ENCODE data around the gene USP54.
A peak's percentile ranks its signal among the peaks of the same experiment; 100 is the strongest.

Gene USP54

GRCh38 chr10:73495226-73495883, 95.8 kb downstream of the USP54 start (continued):
- TF ChIP-seq ZNF658 (tag by site-specific recombination; IDR thresholded peaks at IDR 0.05), result no peak
- TF ChIP-seq ZNF626 (tag by site-specific recombination; IDR thresholded peaks at IDR 0.05), result no peak
- TF ChIP-seq ZNF707 (tag by site-specific recombination; IDR thresholded peaks at IDR 0.05), result no peak
- TF ChIP-seq, protein P1, sequence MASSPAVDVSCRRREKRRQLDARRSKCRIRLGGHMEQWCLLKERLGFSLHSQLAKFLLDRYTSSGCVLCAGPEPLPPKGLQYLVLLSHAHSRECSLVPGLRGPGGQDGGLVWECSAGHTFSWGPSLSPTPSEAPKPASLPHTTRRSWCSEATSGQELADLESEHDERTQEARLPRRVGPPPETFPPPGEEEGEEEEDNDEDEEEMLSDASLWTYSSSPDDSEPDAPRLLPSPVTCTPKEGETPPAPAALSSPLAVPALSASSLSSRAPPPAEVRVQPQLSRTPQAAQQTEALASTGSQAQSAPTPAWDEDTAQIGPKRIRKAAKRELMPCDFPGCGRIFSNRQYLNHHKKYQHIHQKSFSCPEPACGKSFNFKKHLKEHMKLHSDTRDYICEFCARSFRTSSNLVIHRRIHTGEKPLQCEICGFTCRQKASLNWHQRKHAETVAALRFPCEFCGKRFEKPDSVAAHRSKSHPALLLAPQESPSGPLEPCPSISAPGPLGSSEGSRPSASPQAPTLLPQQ (tag by site-specific recombination; IDR thresholded peaks at IDR 0.05), result peak; percentile 88; the same call in 1 of the 2 replicates
- TF ChIP-seq, protein P2, sequence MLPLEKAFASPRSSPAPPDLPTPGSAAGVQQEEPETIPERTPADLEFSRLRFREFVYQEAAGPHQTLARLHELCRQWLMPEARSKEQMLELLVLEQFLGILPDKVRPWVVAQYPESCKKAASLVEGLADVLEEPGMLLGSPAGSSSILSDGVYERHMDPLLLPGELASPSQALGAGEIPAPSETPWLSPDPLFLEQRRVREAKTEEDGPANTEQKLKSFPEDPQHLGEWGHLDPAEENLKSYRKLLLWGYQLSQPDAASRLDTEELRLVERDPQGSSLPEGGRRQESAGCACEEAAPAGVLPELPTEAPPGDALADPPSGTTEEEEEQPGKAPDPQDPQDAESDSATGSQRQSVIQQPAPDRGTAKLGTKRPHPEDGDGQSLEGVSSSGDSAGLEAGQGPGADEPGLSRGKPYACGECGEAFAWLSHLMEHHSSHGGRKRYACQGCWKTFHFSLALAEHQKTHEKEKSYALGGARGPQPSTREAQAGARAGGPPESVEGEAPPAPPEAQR (tag by site-specific recombination; IDR thresholded peaks at IDR 0.05), result no peak
- no peak for TF ChIP-seq ZNF274 (IDR thresholded peaks at IDR 0.05; ENCODE audit: low read length)
- no peak for TF ChIP-seq ZNF274 (tag by site-specific recombination; IDR thresholded peaks at IDR 0.05; ENCODE audit: borderline replicate concordance)
- no peak for TF ChIP-seq ZNF140 (tag by site-specific recombination; IDR thresholded peaks at IDR 0.05)
- TF ChIP-seq GLIS2 (tag by site-specific recombination; IDR thresholded peaks at IDR 0.05), result peak; percentile 97
- TF ChIP-seq, protein P3, sequence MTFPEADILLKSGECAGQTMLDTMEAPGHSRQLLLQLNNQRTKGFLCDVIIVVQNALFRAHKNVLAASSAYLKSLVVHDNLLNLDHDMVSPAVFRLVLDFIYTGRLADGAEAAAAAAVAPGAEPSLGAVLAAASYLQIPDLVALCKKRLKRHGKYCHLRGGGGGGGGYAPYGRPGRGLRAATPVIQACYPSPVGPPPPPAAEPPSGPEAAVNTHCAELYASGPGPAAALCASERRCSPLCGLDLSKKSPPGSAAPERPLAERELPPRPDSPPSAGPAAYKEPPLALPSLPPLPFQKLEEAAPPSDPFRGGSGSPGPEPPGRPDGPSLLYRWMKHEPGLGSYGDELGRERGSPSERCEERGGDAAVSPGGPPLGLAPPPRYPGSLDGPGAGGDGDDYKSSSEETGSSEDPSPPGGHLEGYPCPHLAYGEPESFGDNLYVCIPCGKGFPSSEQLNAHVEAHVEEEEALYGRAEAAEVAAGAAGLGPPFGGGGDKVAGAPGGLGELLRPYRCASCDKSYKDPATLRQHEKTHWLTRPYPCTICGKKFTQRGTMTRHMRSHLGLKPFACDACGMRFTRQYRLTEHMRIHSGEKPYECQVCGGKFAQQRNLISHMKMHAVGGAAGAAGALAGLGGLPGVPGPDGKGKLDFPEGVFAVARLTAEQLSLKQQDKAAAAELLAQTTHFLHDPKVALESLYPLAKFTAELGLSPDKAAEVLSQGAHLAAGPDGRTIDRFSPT (tag by site-specific recombination; IDR thresholded peaks at IDR 0.05), result peak; percentile 62; the same call in 1 of the 2 replicates
- TF ChIP-seq, protein P4, sequence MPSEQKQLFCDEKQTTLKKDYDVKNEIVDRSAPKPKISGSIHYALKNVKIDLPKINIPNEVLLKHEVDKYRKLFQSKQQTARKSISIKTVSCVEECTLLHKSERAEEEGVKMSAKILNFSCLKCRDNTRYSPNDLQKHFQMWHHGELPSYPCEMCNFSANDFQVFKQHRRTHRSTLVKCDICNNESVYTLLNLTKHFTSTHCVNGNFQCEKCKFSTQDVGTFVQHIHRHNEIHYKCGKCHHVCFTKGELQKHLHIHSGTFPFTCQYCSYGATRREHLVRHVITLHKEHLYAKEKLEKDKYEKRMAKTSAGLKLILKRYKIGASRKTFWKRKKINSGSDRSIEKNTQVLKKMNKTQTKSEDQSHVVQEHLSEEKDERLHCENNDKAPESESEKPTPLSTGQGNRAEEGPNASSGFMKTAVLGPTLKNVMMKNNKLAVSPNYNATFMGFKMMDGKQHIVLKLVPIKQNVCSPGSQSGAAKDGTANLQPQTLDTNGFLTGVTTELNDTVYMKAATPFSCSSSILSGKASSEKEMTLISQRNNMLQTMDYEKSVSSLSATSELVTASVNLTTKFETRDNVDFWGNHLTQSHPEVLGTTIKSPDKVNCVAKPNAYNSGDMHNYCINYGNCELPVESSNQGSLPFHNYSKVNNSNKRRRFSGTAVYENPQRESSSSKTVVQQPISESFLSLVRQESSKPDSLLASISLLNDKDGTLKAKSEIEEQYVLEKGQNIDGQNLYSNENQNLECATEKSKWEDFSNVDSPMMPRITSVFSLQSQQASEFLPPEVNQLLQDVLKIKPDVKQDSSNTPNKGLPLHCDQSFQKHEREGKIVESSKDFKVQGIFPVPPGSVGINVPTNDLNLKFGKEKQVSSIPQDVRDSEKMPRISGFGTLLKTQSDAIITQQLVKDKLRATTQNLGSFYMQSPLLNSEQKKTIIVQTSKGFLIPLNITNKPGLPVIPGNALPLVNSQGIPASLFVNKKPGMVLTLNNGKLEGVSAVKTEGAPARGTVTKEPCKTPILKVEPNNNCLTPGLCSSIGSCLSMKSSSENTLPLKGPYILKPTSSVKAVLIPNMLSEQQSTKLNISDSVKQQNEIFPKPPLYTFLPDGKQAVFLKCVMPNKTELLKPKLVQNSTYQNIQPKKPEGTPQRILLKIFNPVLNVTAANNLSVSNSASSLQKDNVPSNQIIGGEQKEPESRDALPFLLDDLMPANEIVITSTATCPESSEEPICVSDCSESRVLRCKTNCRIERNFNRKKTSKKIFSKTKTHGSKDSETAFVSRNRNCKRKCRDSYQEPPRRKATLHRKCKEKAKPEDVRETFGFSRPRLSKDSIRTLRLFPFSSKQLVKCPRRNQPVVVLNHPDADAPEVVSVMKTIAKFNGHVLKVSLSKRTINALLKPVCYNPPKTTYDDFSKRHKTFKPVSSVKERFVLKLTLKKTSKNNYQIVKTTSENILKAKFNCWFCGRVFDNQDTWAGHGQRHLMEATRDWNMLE (tag by site-specific recombination; conservative IDR thresholded peaks at IDR 0.05; ENCODE audit: low read depth), result no peak
- TF ChIP-seq ZNF24 (tag by site-specific recombination; IDR thresholded peaks at IDR 0.05), result peak; percentile 54; the same call in 1 of the 2 replicates
- TF ChIP-seq ZNF544 (tag by site-specific recombination; IDR thresholded peaks at IDR 0.05), result no peak
- no peak for TF ChIP-seq PRDM4 (tag by site-specific recombination; IDR thresholded peaks at IDR 0.05)
- TF ChIP-seq SALL2 (tag by site-specific recombination; IDR thresholded peaks at IDR 0.05; ENCODE audit: borderline replicate concordance), result no peak
- TF ChIP-seq ZNF514 (tag by site-specific recombination; IDR thresholded peaks at IDR 0.05), result no peak

All from HEK293 (cell line).